Stimulated activated CD4-positive, alpha-beta T cell treated with anti-CD3 and anti-CD28 coated beads, Interleukin-4, amount 100 ng/mL, for 24 hours (primary cell): Measurements from ENCODE around the gene XPO5.
A peak's percentile ranks its signal among the peaks of the same experiment; 100 is the strongest.
"Not testable (repeated sequence)": the region's sequence is repeated elsewhere in the genome, so short reads cannot be mapped to it uniquely, and the experiment has no call there.

Experiments used
- DNase-seq: peaks from one replicate; pipeline ENCODE4 v3.0.0-alpha.2; 2020

XPO5 gene

DNA sequence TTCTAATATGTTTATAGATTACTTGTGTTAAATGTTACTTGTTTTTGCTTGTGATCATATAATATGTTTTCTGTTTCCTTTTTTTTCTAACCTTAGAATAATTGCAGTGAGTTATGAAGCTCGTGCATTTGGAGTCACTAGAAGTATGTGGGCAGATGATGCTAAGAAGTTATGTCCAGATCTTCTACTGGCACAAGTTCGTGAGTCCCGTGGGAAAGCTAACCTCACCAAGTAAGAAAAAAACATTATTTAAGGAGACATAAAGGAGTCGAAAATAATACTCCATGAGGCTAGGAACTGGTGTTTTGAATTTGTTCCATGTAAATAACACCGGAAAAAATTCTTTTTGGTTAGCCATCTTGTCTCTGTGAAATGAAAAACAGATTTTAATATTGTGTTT lies 7.1 kb upstream of the XPO5 start:
- DNase-seq = no peak

DNA sequence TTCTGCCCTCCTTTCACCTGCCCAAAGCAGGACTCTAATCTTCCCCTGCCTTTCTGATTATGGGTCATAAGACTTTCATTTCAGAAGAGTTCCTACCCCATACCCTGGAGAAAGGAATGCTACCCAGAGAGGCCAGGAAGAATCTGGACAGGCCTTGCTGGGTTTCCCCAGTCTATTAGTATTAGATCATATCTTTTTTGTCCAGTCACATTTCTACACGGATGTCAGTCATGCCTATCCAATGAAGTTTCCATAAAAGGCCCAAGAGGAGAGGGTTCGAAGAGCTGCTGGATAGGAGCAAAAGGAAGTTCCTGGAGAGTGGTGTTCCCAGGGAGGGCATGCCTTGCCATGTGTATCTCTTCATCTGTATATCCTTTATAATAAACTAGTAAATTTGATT lies 3.3 kb upstream of the XPO5 start:
- DNase-seq = no peak

DNA sequence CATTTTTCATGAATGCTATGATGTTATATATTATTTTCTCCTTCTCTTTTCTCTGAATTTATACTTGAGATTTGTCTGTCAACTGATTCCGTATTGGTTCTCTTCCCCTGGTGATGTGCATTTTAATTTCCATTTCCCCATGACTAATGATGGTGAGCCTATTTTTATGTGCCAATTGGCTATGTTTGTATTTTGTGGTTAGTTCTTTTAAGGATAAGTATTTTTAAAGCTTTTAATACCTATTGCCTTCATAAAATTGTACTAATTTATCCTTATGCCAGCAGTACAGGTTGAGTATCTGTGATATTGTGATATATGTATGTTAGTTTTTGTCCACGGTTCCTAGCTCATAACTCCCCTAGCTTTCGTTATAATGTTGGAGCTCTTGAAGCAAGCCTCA lies 2.9 kb upstream of the XPO5 start:
- DNase-seq = no peak

DNA sequence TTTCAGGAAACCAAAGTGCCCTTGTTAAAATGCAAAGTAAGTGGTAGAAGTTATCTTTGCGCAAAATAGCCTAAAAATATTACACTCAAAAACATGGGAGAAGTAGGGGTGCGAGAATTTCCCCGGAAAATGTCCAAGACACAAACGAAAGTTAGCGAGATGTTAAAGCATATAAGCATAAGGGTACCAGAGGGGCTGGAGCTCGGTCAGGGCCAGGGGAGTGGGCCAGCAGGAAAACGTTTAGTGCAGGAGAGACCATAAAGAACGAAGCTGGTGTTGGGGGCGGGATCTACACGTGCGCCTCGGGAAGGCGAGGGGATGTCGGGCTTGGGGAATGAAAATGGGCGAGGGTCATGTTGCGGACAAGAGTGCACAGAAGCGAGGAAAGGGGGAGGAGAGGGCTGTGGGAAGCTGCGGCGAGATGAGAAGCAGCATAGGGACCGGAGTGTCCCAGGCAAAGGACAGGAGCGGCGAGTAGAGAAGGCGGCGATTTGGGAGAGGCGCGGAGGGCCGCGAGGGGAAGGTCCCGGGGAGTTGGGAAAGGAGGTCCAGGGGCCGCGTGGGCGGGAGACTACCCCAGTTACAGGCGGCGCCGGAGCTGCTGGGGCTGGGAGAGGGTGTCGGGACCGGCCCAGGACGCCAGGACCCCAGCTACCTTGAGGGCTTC lies 600 bp downstream of the XPO5 start:
- no peak for DNase-seq

DNA sequence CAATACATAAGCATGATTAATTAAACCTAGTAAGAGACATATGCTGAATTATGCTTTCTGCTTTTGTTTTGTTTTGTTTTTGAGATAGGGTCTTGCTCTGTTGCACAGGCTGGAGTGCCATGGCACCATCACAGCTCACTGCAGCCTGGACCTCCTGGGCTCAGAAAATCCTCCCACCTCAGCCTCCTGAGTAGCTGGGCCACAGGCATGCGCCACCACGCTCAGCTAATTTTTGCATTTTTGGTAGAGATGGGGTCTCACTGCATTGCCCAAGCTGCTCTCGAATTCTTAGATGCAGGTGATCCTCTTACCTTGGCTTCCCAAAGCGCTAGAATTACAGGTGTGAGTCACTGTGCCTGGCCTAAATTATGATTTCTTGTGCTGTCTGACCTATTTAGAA lies 3.8 kb downstream of the XPO5 start:
- no peak for DNase-seq

DNA sequence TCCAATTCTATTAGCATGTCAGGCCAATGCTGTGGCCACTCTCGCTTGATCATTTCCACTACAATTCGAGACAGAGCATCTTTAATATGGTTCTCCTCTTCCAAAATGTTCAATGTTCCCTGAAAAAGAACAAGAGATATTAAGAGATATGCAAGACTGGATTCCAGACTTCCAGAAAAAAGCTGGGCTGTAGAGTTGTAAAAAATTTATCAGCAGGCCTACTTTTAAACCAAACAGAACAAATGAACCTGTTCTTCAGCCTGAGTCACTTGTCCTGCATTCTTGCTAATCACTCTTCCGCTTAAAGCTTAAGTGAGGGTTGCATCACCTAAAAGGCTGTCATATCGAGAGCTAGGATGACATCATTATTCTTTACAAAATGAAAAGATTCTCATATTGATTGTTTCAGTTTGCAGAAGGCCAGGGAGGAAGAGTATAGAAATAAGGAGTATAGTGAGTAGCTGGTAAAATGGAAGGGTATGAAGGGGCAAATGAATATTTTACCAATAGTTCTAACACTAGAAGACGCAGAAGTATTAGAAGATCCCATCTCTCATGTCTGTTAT lies 4.9 kb downstream of the XPO5 start:
- peak; percentile 17 for DNase-seq

DNA sequence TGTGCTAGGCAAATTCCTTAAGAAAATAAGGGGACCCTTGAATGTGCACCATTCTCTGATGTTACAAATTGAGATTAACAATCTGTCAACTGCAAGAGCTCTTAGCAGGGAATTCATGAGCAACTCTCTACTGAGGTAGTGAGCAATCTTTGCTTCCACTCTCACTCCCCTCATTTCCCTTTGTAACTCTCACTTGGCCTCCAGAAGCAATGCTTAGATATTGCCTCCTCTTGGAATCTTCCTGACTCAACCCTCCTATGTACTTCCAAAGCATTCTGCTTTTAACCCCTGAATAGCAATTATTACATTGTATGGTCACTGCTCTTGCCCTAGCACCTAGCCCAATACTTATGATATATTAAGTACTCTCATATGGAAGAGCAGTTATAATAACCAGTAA lies 16.5 kb downstream of the XPO5 start:
- no peak for DNase-seq

DNA sequence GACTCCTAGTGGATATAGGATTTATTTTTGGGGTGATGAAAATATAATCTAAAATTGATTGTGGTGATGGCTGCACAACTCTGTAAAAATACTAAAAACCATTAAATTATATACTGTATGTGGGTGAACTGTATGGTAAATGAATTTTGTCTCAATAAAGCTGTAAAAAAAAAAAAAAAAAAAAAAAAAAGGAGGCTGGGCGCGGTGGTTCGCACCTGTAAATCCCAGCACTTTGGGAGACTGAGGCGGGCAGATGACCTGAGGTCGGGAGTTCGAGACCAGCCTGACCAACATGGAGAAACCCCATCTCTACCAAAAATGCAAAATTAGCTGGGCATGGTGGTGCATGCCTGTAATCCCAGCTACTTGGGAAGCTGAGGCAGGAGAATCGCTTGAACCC lies 18.2 kb downstream of the XPO5 start:
- DNase-seq = not testable (repeated sequence)

DNA sequence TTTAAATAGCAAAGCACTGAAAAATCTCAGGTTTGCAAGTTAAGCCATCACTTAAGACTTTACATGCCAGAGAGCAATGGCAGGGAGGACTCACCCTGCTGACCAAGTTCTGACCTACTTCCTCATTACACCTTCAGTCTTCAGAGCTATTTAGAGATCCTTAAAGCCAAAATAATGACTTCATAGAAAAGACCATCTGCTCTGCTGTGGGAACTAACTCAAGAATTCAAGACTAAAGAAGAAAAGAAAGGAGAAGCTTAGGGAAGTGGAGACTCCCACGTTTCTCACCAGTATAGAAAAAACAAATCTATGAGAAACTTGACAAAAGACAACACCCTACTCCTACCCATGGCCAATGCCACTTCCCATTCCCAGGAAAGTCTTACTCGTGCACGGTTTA lies 28.6 kb downstream of the XPO5 start:
- no peak for DNase-seq

DNA sequence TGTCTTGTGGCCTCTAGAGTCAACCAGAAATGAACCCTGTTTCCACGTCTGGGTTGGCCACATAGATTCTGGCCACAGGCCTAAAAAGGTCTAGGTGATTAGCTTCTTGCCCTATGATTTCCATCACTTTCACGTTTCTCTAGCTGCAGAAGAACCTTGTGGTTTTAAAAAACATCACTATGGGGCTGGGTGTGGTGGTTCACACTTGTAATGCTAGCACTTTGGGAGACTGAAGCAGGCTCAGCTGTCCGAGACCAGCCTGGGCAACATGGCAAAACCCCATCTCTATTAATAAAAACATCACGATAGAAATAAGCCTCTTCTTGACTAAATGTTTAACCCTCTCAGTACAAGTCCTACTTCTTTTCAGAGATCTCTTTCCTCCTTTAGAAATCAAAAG lies 31.4 kb downstream of the XPO5 start:
- DNase-seq = no peak

DNA sequence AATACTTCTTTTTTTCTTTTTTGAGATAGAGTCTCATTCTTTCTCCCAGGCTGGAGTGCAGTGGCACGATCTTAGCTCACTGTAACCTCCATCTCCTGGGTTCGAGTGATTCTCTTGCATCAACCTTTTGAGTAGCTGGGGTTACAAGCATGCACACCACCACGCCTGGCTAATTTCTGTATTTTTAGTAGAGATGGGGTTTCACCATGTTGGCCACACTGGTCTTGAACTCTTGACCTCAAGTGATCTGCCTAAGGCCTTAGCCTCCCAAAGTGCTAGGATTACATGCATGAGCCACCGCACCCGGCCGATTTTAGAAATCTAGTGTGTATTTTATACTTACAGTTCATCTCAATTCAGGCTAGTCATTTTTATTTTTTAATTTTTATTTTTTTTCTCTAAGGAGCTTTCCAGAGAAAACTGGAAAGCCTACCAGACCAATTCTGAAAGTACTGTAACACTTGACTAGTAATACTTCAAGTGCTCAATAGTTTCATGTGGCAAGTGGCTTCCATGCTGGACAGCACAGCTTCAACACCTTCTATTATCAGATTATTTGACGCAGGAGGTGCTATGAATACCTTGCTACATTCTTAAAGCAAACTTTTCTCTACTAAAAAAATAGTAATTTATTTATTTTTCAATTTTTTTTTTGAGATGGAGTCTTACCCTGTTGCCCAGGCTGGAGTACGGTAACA lies 33.9 kb downstream of the XPO5 start:
- DNase-seq = no peak

DNA sequence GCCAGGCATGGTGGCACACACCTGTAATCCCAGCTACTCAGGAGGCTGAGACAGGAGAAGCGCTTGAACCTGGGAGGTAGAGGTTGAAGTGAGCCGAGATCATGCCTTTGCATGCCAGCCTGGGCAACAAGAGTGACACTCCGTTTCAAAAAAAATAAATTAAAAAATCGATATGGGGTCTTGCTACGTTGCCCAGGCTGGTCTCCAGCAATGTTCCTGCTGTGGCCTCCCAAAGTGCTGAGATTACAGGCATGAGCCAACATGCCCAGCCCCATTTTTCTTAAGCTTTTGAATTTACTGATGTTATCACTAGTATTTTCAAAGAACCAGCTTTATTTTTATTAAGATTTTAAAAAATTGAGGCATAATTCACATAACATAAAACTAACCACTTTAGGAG lies 35.3 kb downstream of the XPO5 start:
- DNase-seq = no peak

DNA sequence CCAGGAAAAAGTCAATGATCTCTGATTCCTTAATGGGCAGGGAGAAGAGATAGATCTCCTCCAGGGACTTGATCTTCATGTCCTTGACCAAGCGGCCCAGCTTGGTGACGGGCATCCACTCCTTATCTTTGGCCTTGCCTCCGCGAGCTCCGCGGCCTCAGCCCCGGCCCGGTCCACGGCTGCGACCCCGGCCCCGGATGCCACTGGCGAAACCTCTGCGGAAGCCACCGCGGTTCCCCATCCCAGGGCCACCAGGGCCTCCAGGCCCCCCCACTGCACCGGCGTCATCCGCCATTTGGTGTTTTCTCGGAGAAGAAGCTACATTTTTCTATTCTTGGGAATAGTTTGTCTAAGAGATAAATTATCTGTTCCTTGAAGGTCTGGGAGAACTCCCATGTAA lies 36.4 kb downstream of the XPO5 start:
- not testable (repeated sequence) for DNase-seq

DNA sequence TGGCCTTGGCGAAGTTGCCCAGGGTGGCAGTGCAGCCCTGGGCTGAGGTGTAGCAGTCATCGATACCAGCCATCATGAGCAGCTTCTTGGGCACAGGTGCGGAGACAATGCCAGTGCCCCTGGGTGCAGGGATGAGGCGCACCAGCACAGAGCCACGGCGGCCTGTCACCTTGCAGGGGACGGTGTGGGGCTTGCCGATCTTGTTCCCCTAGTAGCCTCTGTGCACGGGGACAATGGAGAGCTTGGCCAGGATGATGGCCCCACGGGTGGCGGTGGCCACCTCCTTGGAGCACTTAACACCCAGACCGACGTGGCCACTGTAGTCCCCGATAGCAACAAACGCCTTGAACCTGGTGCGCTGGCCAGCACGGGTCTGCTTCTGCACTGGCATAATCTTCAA lies 36.9 kb downstream of the XPO5 start:
- DNase-seq = not testable (repeated sequence)

DNA sequence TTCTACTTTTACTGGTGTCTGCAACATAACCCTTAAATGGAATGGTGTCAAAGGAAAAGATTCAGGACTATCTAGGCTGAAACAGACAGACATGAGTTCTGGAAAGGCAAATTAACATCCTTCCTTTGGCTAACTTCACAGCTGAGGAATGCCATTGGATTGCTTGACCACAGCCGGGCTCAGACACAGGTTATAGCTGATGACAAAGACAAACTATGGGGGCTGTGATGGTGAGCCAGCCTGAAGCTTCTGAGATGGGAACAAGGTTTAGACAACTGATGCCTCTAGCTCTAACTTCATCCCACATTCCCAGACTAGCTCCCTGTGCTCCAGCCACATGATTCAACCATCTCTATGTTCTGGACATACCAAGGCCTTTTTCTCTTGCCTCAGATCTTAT lies 43.6 kb downstream of the XPO5 start:
- no peak for DNase-seq

DNA sequence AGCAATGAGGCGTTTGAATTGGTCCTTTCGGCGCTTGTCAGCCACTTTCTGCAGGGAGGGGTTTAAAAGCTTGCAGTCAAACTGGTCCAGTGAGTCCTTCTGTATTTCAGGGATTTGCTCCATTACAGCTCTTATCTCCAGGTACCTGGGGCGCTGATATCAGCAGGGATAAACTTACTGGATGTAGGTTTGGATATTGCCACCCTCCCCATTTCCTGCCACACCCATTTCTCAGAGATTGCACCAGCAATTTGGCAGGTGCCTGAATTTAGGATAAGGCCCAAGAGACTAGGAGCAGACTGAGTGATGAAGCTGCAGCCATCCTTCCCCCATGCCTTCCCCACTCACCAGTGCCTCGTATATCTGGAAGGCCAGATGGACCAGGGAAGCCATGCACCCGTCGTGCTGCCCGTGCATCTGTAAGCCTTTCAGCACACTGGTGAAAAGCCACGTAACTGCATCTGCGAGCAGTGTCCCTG lies 51.3 kb downstream of the XPO5 start:
- no peak for DNase-seq

DNA sequence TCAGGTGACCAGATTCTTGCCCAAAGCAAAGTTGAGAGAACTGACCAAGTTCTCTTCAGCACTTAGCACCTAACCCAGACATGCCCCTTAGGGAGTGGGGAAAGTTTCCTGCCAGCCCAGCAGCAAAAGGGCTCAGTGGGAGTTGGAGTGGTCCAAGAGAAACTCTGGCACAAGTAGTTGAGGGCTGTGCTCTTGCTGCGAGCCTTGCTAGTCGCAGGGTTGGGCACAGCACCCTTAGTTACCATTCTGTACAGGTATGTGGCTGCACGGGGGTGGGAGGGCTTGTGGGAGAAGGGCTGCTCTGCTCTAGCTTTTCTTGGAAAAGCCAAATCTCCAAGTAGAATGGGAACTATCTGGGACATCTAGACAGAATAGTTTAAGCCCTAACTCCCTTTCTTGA lies 52.6 kb downstream of the XPO5 start:
- DNase-seq = no peak

DNA sequence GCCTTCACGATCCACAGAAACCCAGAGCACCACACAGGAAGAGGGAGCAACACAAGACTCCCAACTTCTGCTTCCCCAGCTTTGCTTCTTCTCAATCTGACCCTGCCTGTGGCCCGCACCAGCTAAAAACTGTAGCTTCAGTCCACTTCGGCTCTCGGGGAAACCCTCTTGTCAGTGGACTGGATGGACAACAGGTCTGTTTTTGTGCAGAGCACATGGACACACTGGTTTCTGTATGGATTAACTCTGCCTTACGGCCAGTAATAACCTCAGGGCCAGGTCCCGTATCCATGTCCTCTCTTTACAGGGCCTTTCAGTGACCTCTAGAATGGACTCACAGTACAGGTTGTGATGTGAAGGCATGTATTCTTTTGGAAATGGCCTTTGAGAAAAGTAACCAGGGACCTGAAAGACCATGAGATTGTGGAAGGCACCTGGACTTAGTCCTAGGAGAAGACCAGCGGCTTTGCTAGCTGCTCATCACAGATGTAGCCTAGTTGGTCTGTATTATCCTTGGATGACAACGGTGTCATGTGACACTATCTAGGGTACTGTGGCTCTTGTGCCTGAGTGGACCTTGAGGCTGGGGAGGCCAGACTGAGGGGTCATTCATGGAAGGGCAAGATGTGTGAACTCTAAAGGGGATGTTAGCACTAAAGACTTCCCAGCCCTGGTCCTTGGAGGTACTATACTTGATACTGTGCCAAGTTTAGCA lies 53.1 kb downstream of the XPO5 start:
- no peak for DNase-seq

DNA sequence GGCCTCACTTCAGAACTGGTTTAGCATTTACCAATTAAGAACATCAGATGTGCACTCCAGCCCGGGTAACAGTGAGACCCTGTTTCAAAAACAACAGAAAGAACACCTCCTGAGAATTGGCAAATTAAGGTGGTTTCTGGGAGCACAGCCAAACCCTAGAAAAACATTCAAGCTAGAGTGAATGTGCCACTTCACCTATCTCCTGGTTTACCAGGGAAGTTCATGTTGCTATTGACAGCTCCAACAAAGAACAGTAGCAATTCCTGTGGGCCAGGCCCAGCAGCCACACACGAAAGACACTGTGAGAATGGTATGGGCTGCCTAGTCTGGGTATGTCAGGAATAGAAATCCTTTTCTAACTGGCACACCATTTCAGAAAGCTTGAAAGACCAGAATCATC lies 54.0 kb downstream of the XPO5 start:
- DNase-seq = no peak

DNA sequence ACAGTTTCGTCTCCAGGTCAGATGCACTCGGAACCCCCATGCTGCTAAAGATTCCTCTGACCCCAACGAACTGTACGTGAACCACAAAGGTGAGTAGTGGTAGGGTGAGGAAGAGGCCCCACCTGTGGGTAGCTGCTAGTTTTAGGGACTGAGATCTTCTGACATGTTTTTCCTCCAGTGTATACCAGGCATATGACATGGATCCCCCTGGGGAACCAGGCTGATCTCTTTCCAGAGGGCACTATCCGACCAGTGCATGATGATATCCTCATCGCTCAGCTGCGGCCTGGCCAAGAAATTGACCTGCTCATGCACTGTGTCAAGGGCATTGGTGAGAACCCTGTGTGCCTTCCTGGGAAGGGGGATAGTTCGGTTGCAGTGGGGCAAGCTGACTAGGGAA lies 55.7 kb downstream of the XPO5 start:
- no peak for DNase-seq

DNA sequence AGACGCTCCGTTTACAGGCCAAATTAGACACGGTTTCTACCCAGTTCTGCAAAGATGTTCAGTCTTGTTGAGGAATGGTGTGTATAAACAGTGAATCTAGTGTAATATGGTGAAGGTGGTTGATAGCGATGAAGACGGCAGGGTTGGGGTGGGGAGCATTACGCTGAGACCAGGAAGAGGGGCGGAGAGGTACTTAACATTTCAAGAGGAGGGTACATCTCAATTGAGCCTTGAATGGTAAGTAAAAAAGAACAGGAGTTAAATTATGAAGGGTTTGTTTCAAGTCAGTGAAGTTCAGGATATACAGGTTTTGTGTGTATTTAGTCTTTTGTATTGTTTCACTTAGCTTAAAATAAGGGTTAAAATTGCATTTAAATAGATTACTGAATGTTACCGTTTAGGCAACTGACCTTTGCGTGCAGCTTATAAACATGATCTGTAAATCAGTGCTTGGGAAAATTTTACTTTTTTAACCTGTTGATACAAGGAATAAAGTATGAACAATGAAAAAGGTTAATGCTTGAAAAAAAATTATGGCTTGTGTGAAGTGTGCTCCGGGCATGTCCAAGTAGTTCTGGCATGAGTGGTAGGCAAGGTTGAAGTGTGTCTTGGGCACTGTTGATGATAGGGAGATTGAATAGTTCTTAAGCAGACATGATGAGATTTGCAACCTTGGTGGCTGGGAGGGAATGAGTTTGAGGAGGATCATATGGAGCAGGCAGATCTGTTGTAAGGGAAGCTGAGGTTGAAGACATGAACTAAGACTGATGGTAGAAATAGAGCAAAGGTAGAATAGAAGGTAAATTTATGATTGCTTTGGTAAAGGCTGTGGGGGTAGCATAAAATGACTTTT lies 58.1 kb downstream of the XPO5 start:
- DNase-seq = no peak

DNA sequence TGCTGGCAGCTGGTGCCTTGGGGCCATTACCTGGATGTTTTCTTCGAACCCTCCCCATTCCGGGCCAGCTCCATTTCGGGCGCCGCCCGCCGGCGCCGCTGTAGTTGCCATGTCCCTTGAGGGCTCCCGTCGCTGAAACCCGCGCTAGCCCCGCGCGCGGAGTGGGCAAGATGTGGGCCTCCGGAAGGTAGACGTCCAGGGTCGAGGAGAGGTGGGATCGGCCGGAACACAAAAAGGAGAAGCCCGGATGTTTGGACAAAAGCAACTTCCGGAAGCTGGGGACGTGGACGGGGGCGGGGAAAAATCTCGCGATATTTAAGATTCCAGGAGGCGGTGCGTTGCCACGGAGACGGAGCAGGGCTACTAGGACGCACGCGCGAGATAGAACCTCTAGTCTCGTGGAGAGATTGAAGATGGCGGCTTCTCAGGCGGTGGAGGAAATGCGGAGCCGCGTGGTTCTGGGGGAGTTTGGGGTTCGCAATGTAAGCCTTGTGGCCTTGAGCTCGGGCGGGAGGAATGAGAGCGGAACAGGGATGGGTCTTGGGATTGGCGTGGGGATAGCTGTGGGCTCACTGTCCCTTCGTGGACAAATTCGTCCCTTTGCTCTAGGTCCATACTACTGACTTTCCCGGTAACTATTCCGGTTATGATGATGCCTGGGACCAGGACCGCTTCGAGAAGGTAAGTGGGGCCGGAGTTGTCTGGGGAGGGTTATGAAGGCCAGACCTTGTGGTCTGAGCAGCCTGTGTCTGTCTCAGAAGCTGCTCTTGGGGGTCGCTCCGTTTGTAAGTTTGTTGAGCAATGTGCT lies 58.9 kb downstream of the XPO5 start, which contains the start of the genes POLR1C and YIPF3:
Gene POLR1C (plus strand): TSS at position 393 of the 808 bp plus-strand sequence. CDS start 21 bp downstream, at position 414.
Gene YIPF3 (minus strand): TSS at position 230 of the 808 bp plus-strand sequence. CDS start 119 bp downstream, at position 111.
- peak; percentile 98 for DNase-seq
